ENCODE measurements around the gene GXYLT2. TPM values are rescaled to one million over a fixed set of nuclear protein-coding genes. Genes with fewer than 3 reads are reported as not detected.

The GXYLT2 gene, protein sequence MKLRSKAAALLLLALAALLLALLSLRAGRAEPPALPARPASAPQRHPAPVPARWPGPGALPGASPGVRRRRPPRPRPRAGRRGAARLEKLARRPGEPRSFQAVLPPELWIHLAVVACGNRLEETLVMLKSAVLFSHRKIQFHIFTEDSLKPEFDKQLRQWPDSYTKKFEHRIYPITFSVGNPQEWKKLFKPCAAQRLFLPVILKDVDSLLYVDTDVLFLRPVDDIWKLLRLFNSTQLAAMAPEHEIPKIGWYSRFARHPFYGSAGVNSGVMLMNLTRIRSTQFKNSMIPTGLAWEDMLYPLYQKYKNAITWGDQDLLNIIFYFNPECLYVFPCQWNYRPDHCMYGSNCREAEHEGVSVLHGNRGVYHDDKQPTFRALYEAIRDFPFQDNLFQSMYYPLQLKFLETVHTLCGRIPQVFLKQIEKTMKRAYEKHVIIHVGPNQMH
- under 0.01 and 0.22 TPM in 2 replicates for total RNA-seq

DNA sequence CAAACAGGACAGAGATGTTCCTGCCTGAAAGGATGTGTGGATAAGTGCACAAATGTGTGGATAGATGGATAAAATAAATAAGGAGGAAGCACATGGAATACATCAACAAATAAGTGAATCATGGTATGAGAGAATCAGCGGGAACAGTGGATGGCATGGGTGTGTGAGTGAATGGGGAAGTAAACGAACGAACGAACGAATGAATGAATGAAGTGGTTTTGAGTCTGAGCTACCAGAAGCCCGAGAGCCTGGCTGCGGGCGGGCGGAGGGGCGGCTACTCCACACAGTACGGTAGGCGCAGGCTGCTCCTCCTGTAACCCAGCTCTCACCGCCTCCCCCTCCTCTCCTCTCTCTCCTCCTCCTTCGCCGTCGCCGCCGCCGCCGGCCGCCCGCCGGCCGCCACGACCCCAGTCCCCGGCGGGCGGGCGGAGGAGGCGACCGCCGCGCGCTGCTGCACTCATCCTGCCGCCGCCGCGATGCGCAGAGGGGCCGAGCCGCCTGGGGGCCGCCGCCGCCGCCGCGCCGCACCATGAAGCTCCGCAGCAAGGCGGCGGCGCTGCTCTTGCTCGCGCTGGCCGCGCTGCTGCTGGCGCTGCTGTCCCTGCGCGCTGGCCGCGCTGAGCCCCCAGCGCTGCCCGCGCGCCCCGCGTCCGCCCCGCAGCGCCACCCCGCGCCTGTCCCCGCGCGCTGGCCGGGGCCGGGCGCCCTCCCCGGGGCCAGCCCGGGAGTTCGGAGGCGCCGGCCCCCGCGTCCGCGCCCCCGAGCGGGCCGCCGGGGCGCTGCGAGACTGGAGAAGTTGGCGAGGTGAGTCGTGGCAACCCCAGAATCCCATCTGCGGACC is at the start of gene GXYLT2:
Gene GXYLT2, plus strand, starts transcription at position 342 of the 841 bp plus-strand sequence. Its CDS starts 188 bp downstream, at position 530.
- DNase-seq (ENCODE audit: low read depth in 2 of 2), result peak; percentile 45 to 62

DNA sequence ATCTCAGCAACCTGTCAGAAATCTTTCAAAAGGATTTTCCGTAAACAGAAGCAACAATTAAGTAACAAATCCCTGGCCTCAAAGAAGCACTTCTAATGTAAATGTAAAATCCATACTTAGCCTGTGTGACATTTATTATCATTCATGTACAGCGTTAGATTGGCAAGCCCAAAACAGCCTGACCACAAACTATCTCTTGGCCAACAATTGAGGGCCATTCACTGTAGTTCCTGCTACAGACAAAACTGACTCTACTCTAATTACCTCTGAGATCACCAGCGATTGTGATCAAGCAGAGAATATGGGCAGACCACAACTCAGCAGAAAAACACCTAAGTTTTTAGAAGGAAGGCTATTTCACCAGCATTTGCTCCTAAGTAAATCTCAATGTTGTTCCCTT is 48.8 kb upstream of the GXYLT2 start:
- no peak for DNase-seq (ENCODE audit: low read depth in 2 of 2)

DNA sequence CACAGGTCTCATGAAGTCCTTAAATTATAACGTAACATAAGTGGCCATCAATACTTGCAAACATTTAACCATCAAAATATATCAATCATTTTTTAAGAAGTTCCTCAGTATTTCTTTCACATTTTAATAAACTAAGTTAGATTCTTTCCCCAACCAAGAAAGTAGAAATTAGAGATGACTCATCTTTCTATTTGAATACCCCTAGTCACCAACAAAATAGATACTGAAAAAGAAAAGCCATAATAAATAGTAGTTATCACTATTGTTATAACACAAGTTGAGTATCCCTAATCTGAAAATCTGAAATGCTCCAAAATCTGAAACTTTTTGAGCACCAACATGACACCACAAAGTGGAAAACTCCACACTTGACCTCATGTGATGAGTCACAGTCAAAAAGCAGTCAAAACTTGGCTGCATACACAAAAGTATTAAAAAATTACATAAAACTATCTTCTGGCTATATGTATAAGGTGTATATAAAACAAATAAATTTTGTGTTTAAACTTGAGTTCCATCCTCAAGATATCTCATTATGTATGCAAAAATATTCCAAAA is 43.3 kb upstream of the GXYLT2 start:
- peak; percentile 4 to 26 for DNase-seq (ENCODE audit: low read depth in 2 of 2)

DNA sequence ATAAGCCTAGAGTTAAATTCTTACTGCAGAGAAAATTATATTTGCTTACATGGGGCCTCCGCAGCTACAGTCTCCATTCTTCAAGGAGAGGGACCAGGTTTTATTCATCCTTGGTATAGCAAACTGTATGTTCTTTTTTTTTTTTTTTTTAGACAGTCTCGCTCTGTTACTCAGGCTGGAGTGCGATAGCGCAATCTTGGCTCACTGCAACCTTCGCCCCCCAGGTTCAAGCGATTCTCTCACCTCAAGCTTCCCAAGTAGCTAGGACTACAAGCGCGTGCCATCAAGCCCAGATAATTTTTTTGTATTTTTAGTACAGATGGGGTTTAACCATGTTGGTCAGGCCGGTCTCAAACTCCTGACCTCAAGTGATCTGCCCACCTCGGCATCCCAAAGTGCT is 41.7 kb upstream of the GXYLT2 start:
- DNase-seq (ENCODE audit: low read depth in 2 of 2), result no peak

DNA sequence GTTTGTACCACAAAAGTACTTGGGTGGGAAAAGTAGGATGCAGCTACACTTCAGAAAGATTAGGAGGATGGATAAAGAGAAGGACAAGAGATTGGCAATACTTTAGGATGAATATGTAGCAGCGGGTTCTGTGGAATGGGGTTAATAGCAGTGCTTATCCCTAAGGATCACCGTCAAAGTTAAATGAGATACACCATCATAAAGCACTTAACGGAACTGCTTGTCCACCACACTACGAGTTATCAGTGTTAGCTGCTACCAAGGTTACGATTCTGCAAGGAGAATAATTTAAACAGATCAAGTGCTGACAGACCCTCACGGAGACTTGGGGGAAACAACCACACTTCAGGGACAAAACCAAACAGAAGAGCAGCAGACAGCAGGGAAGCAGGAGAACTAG is 40.6 kb upstream of the GXYLT2 start:
- peak; percentile 7 to 10 for DNase-seq (ENCODE audit: low read depth in 2 of 2)

DNA sequence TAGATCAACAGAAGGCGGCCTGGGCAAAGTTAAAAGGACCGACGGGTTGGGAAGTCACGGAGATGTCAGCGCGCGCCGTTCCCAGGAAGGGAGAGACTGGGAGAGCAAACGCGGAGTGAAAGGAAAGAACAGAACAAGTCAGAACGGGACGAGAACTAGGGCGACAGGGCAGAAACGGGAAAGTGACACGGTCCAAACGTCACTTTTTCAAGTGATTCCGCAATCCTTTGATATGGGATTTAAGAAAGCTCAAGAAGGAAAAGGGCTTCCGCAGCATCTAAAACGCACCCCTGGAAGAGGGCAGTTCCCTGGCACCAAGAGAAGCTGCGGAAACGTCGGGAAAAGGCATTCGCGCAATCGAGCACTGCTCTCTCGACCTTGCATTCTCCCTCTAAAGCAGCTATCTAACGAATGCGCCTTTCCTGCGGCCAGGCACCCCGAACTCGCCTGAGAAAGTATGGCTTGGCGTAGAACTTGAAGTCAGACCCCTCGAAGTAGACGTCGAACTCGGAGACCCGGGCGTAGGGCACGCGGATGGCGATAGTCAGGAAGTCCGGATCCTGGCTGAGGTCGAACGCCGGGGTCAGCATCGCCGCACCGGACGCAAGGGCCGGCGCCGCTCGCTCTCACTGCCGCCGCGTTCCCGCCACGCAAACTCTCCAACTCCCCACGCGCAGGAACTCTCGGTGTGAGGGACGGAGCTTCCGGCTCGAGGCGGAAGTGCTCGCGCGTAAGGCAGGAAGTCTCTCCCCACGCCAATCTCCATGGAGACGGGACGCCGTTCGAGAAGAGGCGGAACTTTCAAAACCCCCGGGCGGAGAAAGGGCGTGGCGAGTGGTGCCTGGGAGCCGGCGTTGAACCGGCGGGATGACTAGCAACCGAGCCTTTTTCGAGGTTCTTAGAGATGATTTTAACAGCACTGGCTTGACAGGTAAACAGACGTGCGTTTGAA is 39.8 kb upstream of the GXYLT2 start, which contains the start of gene SHQ1:
Gene SHQ1, minus strand, starts transcription at position 695 of the 952 bp plus-strand sequence. Its CDS starts 105 bp downstream, at position 590.
- DNase-seq (ENCODE audit: low read depth in 2 of 2), result peak; percentile 94 to 95

DNA sequence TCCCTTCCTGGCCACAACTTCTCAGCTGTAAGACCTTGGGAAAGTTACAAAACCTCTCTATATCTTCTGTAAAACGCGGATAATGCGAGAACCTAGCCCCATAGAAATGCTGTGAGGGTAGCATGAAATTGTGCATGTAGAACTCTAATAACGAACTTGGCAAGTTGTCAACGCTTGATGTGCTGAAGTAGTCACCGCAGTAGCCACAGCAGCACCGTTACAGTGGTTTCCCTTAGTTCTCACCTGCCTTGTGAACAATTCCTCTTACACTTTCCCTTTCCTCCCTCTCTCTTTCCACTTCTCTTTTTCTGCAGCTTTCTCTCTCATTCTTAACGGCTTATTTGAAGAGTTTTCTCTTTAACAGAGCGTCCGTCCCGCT is 39.2 kb upstream of the GXYLT2 start:
- peak; percentile 22 to 40 for DNase-seq (ENCODE audit: low read depth in 2 of 2)

DNA sequence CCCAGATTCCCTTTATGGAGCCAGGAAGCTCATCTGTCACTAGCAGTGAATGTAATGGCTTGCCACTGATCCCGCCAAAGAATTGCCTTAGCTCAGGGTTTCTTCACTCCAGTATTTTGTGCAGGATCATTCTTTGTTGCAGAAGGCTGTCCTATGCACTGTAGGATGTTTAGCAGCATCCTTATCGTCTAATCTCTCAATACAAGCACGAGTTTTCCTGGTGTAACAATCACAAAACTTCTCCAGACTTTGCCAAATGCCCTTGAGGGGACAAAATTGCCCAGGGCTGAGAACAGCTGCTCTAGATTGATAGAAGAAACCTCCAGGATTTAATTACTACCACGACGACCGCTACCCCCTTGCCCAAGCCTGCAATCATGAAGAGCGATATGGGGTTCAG is 32.8 kb upstream of the GXYLT2 start:
- no peak for DNase-seq (ENCODE audit: low read depth in 2 of 2)

DNA sequence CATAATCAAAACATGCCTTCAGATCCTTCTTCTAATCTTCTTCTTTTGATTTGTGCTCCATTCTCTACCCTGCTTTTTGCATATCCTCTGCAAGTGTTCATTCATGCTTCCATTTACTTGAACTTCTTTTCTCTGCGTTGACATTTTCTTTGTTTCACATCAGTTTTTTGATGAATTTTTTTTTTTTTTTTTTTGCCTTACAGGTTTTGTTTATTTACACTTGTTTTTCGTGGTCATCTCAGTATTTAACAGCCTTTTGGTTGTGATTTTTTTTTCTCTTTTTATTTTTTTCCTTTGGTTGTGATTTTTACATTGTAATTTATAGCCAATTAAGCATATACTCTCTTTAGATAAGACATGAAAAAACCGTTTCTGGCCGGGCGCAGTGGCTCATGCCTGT is 27.8 kb upstream of the GXYLT2 start:
- DNase-seq (ENCODE audit: low read depth in 2 of 2), result no peak

DNA sequence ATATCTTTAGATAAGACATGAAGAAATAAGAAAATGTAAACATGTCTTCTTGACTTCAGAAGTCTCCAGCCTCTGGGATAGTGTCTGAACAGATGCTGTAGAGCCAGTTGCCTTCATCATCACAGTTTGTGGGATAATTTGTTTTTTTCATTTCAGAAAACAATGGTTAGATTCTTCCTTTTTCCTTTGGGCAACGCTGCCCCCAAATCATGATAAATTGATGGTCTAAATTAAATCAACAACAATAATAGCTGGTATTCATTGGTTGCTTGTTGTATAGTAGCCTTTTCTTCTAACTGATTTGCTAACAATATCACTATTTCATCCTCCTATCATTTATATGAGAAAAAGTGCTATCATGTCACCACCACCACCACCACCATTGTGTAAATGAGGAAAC is 27.0 kb upstream of the GXYLT2 start:
- no peak for DNase-seq (ENCODE audit: low read depth in 2 of 2)

DNA sequence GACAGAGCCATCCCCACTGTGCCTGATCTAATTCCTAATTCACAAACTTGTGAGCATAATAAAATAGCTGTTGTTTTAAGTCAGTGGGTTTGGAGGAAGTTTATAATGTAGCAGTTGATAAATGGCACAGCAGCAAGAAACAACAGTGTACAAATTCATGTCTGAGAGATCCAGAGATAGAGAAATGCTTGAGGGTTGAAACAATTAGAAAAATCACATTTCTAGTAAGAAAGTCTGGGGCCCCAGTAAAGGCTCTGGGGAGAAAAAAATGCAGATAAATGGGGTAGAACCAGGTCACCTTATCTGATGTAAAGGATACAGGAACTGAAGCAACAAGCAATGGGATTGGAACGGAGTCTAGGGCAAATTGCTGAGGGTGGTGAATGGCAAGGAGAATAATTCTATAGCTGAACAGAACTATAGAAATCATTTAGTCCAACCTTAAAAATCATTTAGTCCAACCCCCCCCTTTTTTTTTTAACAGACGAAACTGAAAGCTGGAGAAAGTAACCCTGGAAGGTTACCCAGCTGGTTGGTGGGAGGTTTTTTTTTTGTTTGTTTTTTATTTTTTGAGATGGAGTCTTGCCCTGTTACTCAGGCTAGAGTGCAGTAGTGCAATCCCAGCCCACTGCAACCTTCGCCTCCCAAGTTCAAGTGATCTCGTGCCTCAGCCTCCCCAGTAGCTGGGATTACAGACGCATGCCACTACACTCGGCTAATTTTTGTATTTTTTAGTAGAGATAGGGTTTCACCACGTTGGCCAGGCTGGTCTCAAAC is 25.3 kb upstream of the GXYLT2 start:
- no peak for DNase-seq (ENCODE audit: low read depth in 2 of 2)

DNA sequence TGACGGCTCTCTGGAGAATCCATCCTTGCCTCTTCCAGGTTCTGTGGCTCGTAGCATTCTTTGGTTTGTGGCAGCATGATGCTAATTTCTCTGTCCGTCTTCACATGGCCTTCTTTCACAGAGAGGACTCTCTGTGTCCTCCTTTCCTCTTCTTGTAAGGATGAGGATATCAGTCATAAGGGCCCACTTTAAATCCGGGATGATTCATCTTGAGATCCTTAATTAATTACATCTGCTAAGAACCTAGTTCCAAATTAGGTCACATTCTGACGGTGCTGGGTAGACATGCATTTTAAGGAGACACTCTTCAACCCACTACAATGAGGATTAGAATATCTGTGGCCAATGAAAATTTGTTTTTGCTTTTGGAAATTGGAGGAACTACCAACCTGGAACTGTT is 15.7 kb upstream of the GXYLT2 start:
- DNase-seq (ENCODE audit: low read depth in 2 of 2), result no peak

DNA sequence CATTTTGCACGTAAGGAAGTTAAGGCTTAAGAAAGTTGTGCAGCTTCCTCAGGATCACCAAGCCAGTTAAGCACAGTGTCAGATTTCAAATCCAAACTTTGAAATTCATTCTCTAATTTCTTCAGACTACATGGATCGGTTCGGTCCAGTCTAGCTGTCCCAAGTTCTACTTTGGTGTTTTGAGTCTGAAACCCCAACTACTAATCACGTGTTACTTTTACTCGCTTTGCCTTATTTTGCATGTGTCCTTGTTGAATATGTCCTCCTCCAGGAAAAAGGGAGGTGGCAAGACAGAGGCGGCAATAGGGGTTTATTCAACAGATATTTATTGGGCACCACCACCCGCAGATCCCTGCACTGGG is 522 bp upstream of the GXYLT2 start:
- no peak for DNase-seq (ENCODE audit: low read depth in 2 of 2)

DNA sequence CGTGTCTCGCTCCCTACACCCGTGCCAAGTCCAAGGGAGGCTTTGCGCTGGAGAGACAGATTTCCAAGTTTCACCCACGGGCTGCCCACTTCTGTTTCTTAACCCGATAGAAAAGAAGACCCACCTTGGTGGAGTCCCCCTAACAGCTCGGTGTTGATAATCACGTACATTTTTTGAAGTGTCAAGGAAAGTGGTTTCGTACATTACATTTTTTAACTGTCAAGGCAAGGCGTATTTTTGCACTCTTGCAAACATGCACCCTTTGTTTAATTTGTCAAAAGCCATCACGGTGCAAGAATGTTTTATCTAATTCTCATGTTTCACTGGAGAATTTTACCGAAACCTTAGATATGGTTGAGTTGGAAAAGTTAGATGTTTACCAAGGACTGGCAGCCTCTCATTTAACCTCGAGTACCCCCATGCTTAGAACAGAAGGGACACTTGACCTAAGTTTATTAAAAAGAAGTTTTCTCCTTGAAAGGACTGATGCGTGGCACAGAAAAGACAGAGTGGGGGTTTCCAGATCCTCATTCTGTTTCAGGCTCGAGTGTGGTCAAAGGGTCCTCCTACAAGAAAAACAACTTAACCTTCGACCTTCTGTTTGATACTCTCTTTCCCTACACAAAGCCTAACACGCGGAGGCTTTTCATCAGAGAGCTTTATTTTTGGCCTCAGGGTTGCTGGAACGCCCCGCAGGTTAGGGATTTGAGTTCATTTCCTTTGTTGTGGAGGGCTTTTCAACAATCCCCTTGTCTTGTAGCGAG is 882 bp downstream of the GXYLT2 start:
- DNase-seq (ENCODE audit: low read depth in 2 of 2), result peak in 1 of 2 donors; percentile 8

DNA sequence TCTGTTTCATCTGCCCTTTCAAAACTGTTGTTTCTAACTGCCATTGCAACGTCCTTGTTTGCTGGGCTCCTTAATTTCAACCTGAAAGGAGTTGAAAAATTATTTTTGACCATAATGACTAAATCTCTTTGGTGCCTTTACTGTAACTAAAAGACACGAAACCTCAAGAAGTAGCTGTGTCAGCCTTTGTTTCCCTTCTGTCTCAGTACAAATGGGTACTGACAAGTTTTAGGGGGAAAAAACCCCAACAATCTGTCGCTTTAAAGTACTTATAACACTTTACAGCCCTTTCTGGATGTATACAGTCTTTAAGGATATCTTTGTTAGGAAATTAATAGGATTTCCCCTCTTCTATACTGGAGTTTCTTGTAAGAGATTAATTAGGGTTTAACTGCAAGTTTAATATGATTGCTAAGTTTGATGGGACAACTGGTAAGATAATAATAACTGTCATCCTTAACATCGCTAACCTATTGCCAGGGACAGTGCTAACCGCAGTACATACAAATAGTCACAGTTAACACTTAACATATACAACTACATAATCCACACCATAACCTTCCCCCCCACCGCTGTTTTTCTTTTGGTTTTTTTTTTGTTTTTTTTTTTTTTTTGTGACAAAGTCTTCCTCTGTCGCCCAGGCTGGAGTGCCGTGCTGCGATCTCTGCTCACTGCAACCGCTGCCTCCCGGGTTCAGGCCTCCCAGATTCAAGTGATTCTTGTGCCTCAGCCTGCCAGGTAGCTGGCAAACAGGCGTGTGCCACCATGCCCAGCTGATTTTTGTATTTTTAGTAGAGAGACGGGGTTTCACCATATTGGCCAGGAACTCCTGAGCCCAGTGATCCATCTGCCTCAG is 1.7 kb downstream of the GXYLT2 start:
- no peak for DNase-seq (ENCODE audit: low read depth in 2 of 2)

DNA sequence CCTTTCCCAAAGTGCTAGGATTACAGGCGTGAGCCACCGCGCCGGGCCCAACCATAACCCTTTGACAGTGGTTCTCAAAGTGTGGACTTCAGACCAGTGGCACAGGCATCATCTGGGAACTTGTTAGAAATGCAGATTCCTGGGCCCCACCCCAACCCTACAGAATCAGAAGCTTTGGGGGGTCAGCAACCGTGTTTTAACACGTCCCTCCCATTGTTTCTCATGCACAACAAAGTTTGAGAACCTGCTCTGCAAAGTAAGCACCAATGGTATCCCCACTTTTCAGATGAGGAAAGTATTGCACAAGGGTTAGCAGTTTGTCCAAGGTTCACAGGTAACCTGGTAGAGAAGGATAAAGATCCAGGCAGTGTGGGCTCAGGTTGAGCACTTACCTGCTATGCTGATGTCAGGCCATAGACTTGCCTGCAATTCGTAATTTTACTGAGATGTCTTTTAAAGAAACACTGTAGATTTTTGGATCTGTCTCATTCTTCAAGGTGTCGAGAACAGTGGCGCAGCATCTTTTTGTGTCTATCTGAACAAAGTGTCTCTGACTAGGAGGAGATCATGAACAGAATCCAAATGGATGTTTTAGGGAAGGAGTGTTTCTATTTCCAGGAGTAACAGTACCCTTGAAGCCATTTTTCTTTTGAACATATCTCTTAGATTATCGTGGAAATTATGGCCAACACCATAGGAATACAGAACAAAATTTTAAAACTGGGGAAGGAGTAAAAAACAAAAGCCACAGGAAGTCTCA is 2.5 kb downstream of the GXYLT2 start:
- DNase-seq (ENCODE audit: low read depth in 2 of 2), result no peak

DNA sequence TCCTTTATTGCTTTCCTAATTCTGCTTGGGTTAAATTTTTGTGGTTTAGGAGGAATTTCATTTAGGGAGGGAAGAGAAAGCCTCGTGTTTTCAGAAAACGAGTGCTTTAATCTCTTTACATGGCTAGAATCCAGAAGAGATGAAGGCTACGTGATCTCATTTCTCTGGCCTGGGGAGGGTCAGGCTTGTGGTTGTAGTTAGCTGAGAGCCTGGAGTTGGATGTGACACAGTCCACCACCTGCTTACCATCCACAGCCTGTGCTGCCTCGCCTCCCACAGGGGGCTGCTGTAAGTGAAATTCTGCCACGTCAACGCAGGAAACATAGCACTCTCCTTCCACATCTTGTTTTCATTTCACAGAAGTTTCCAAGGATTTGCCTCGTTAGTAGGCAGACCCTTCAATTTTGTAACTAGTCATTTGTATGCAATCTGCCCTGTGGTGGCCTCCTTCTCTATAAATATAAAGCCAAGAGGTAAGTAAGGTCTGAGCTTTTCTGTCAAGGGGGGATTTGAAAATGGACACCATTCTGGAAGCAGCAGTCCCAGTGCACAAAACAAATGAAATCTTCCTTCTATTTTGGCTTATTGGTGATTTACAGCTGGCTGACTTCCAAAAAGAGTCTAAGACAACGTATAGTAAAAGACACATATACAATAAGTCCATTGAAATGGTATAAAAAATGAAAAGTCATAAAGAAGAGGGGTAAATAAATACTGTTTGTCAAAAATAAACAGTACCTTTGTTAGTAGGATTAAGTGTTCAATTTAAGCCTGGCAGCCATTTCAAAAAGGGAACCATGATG is 3.4 kb downstream of the GXYLT2 start:
- no peak for DNase-seq (ENCODE audit: low read depth in 2 of 2)

All from lung microvascular endothelial cell (primary cell).